BLaER1 (cell line): ENCODE data around the gene FGGY.

Source experiments
- H3K27ac ChIP-seq: shearing (Covaris generic); formaldehyde crosslinking; 2 replicates; pipeline ENCODE4 v1.8.1; 2022
- H3K27me3 ChIP-seq: shearing (Covaris generic); formaldehyde crosslinking; 2 replicates; pipeline ENCODE4 v1.8.1; 2022
- H3K36me3 ChIP-seq: shearing (Covaris generic); formaldehyde crosslinking; 2 replicates; pipeline ENCODE4 v1.8.1; 2022
- H3K4me1 ChIP-seq: shearing (Covaris generic); formaldehyde crosslinking; 2 replicates; pipeline ENCODE4 v1.8.1; 2022
- H3K4me2 ChIP-seq: shearing (Covaris generic); formaldehyde crosslinking; 2 replicates; pipeline ENCODE4 v1.8.1; 2022
- H3K4me3 ChIP-seq: shearing (Covaris generic); formaldehyde crosslinking; 2 replicates; pipeline ENCODE4 v1.8.1; 2022
- H3K9ac ChIP-seq: shearing (Covaris generic); formaldehyde crosslinking; 2 replicates; pipeline ENCODE4 v1.8.1; 2022
- H3K9me3 ChIP-seq: shearing (Covaris generic); formaldehyde crosslinking; 2 replicates; pipeline ENCODE4 v1.8.1; 2022
- H4K20me1 ChIP-seq: shearing (Covaris generic); formaldehyde crosslinking; 2 replicates; pipeline ENCODE4 v1.8.1; 2022
- Cebpa-rat ChIP-seq: shearing (Covaris generic); IDR thresholded peaks from 2 replicates; pipeline ENCODE4 v1.8.1; 2022

FGGY gene

GRCh38 chr1:59653968-59654367 is 357.1 kb downstream of the FGGY start:
- no peak for TF ChIP-seq Cebpa-rat
- H3K4me2 ChIP-seq, result no peak overlapping the region
- no peaks in the 10 kb centered on the region for H3K36me3 ChIP-seq
- no peak overlapping the region for H3K4me3 ChIP-seq
- H3K27me3 ChIP-seq, result no peaks in the 10 kb centered on the region
- H3K9me3 ChIP-seq, result no peaks in the 10 kb centered on the region
- H3K4me1 ChIP-seq, result no peaks in the 10 kb centered on the region
- H4K20me1 ChIP-seq, result no peaks in the 10 kb centered on the region
- no peak overlapping the region for H3K9ac ChIP-seq
- no peak overlapping the region for H3K27ac ChIP-seq

GRCh38 chr1:59657873-59658465 is 361.1 kb downstream of the FGGY start:
- Histone ChIP-seq H3K36me3 (no peaks in the 10 kb centered on the region), H3K4me2 (no peak overlapping the region), H3K9me3 (no peaks in the 10 kb centered on the region), H3K27me3 (no peaks in the 10 kb centered on the region), H3K4me1 (no peaks in the 10 kb centered on the region), H3K27ac (no peak overlapping the region), H3K4me3 (no peak overlapping the region), H4K20me1 (no peaks in the 10 kb centered on the region), H3K9ac (no peak overlapping the region)
- TF ChIP-seq Cebpa-rat, result no peak

- H3K9ac ChIP-seq, result no peak overlapping the region
- H3K27me3 ChIP-seq, result no peaks in the 10 kb centered on the region
- no peak overlapping the region for H3K27ac ChIP-seq
- no peaks in the 10 kb centered on the region for H3K36me3 ChIP-seq
- TF ChIP-seq Cebpa-rat, result no peak
- no peaks in the 10 kb centered on the region for H4K20me1 ChIP-seq
- H3K9me3 ChIP-seq, result no peaks in the 10 kb centered on the region
- no peak overlapping the region for H3K4me3 ChIP-seq
- no peak overlapping the region for H3K4me2 ChIP-seq
- H3K4me1 ChIP-seq, result no peaks in the 10 kb centered on the region
Observed at GRCh38 chr1:59664166-59664565, 367.3 kb downstream of the FGGY start.

- H3K9me3 ChIP-seq, result no peaks in the 10 kb centered on the region
- no peak overlapping the region for H3K9ac ChIP-seq
- H3K4me3 ChIP-seq, result no peak overlapping the region
- no peak overlapping the region for H3K4me2 ChIP-seq
- no peaks in the 10 kb centered on the region for H3K36me3 ChIP-seq
- H3K4me1 ChIP-seq, result no peaks in the 10 kb centered on the region
- TF ChIP-seq Cebpa-rat, result no peak
- no peaks in the 10 kb centered on the region for H3K27me3 ChIP-seq
- no peaks in the 10 kb centered on the region for H4K20me1 ChIP-seq
- no peak overlapping the region for H3K27ac ChIP-seq
Observed at GRCh38 chr1:59666106-59666505, 369.2 kb downstream of the FGGY start.

- no peak overlapping the region for H3K27ac ChIP-seq
- H3K9ac ChIP-seq, result no peak overlapping the region
- no peak overlapping the region for H3K4me3 ChIP-seq
- H3K4me2 ChIP-seq, result no peak overlapping the region
- no peaks in the 10 kb centered on the region for H3K36me3 ChIP-seq
- H4K20me1 ChIP-seq, result no peaks in the 10 kb centered on the region
- H3K9me3 ChIP-seq, result no peaks in the 10 kb centered on the region
- no peaks in the 10 kb centered on the region for H3K27me3 ChIP-seq
- H3K4me1 ChIP-seq, result no peaks in the 10 kb centered on the region
- TF ChIP-seq Cebpa-rat, result no peak
Observed at GRCh38 chr1:59667020-59667419, 370.1 kb downstream of the FGGY start.

- Histone ChIP-seq H3K9me3 (no peaks in the 10 kb centered on the region), H3K27me3 (no peaks in the 10 kb centered on the region), H3K9ac (no peak overlapping the region), H3K36me3 (no peaks in the 10 kb centered on the region), H4K20me1 (no peaks in the 10 kb centered on the region), H3K27ac (no peak overlapping the region), H3K4me2 (no peak overlapping the region), H3K4me3 (no peak overlapping the region), H3K4me1 (no peaks in the 10 kb centered on the region)
- TF ChIP-seq Cebpa-rat, result no peak
Observed at GRCh38 chr1:59669752-59670312, 372.9 kb downstream of the FGGY start.

GRCh38 chr1:59670662-59671061 is 373.8 kb downstream of the FGGY start:
- Histone ChIP-seq H3K4me3 (no peak overlapping the region), H3K9me3 (no peaks in the 10 kb centered on the region), H3K9ac (no peak overlapping the region), H3K4me1 (no peaks in the 10 kb centered on the region), H3K4me2 (no peak overlapping the region), H3K27me3 (no peaks in the 10 kb centered on the region), H3K36me3 (no peaks in the 10 kb centered on the region), H4K20me1 (no peaks in the 10 kb centered on the region), H3K27ac (no peak overlapping the region)
- TF ChIP-seq Cebpa-rat, result no peak

- H3K27ac ChIP-seq, result no peak overlapping the region
Observed at GRCh38 chr1:59671066-59671952, 374.4 kb downstream of the FGGY start.

GRCh38 chr1:59671953-59672305 is 375.0 kb downstream of the FGGY start:
- TF ChIP-seq Cebpa-rat, result no peak
- Histone ChIP-seq H3K9me3 (no peaks in the 10 kb centered on the region), H3K4me1 (no peaks in the 10 kb centered on the region), H4K20me1 (no peaks in the 10 kb centered on the region), H3K9ac (no peak overlapping the region), H3K36me3 (no peaks in the 10 kb centered on the region), H3K27ac (no peak overlapping the region), H3K27me3 (no peaks in the 10 kb centered on the region), H3K4me2 (no peak overlapping the region), H3K4me3 (no peak overlapping the region)

More at GRCh38 chr1:59671066-59671952, 374.4 kb downstream of the FGGY start:
- Histone ChIP-seq H3K9me3 (no peaks in the 10 kb centered on the region), H3K4me3 (no peak overlapping the region), H3K9ac (no peak overlapping the region), H3K36me3 (no peaks in the 10 kb centered on the region), H3K4me1 (no peaks in the 10 kb centered on the region), H4K20me1 (no peaks in the 10 kb centered on the region), H3K4me2 (no peak overlapping the region), H3K27me3 (no peaks in the 10 kb centered on the region)
- TF ChIP-seq Cebpa-rat, result no peak

GRCh38 chr1:59672851-59673572 is 376.1 kb downstream of the FGGY start:
- Histone ChIP-seq H3K27me3 (no peaks in the 10 kb centered on the region), H3K9me3 (no peaks in the 10 kb centered on the region), H3K36me3 (no peaks in the 10 kb centered on the region), H3K4me1 (no peaks in the 10 kb centered on the region), H3K4me2 (no peak overlapping the region), H3K9ac (no peak overlapping the region), H3K27ac (no peak overlapping the region), H4K20me1 (no peaks in the 10 kb centered on the region), H3K4me3 (no peak overlapping the region)
- no peak for TF ChIP-seq Cebpa-rat
